Measurements from ENCODE around the gene CACNA1B. TPM values are rescaled to one million over a fixed set of nuclear protein-coding genes. Genes with fewer than 3 reads are reported as not detected.

Gene CACNA1B
- total RNA-seq, 1 donor: under 0.01 TPM

GRCh38 chr9:137907776-137908175 lies 30.2 kb downstream of the CACNA1B start:
- no peak overlapping the region for H2AFZ ChIP-seq (ENCODE audit: low read length)

GRCh38 chr9:137912671-137913070 lies 35.1 kb downstream of the CACNA1B start:
- no peak for DNase-seq (ENCODE audit: insufficient read length, low spot score, missing footprints)
- Histone ChIP-seq H3K4me1 (ENCODE audit: insufficient read depth, low read length) (no peaks in the 10 kb centered on the region), H2AFZ (ENCODE audit: low read length) (no peak overlapping the region), H4K20me1 (ENCODE audit: insufficient read depth, low read length) (no peaks in the 10 kb centered on the region), H3K9me3 (ENCODE audit: low read depth, low read length) (no peaks in the 10 kb centered on the region), H3K79me2 (ENCODE audit: insufficient read depth, low read length) (no peaks in the 10 kb centered on the region), H3K36me3 (ENCODE audit: insufficient read depth, low read length) (no peaks in the 10 kb centered on the region), H3K4me2 (ENCODE audit: insufficient read depth, low read length) (no peak overlapping the region), H3K27ac (ENCODE audit: low read depth, low read length) (no peak overlapping the region), H3K27me3 (ENCODE audit: insufficient read depth, low read length) (no peaks in the 10 kb centered on the region), H3K4me3 (ENCODE audit: insufficient read depth, low read length) (no peak overlapping the region)
- no peak for TF ChIP-seq CTCF (IDR thresholded peaks at IDR 0.05; ENCODE audit: extremely low read depth, low read depth, low read length)

More at GRCh38 chr9:137907776-137908175, 30.2 kb downstream of the CACNA1B start:
- H4K20me1 ChIP-seq (ENCODE audit: insufficient read depth, low read length): no peaks in the 10 kb centered on the region
- no peaks in the 10 kb centered on the region for H3K36me3 ChIP-seq (ENCODE audit: insufficient read depth, low read length)
- H3K27ac ChIP-seq (ENCODE audit: low read depth, low read length): no peak overlapping the region
- H3K79me2 ChIP-seq (ENCODE audit: insufficient read depth, low read length): no peaks in the 10 kb centered on the region
- DNase-seq (ENCODE audit: insufficient read length, low spot score, missing footprints): no peak
- no peaks in the 10 kb centered on the region for H3K9me3 ChIP-seq (ENCODE audit: low read depth, low read length)
- no peaks in the 10 kb centered on the region for H3K27me3 ChIP-seq (ENCODE audit: insufficient read depth, low read length)
- no peaks in the 10 kb centered on the region for H3K4me1 ChIP-seq (ENCODE audit: insufficient read depth, low read length)
- no peak for TF ChIP-seq CTCF (IDR thresholded peaks at IDR 0.05; ENCODE audit: extremely low read depth, low read depth, low read length)
- no peak overlapping the region for H3K4me3 ChIP-seq (ENCODE audit: insufficient read depth, low read length)
- H3K4me2 ChIP-seq (ENCODE audit: insufficient read depth, low read length): no peak overlapping the region

GRCh38 chr9:137913132-137913531 lies 35.5 kb downstream of the CACNA1B start:
- Histone ChIP-seq H4K20me1 (ENCODE audit: insufficient read depth, low read length) (no peaks in the 10 kb centered on the region), H2AFZ (ENCODE audit: low read length) (no peak overlapping the region), H3K27ac (ENCODE audit: low read depth, low read length) (no peak overlapping the region), H3K79me2 (ENCODE audit: insufficient read depth, low read length) (no peaks in the 10 kb centered on the region), H3K36me3 (ENCODE audit: insufficient read depth, low read length) (no peaks in the 10 kb centered on the region), H3K4me1 (ENCODE audit: insufficient read depth, low read length) (no peaks in the 10 kb centered on the region), H3K27me3 (ENCODE audit: insufficient read depth, low read length) (no peaks in the 10 kb centered on the region), H3K9me3 (ENCODE audit: low read depth, low read length) (no peaks in the 10 kb centered on the region), H3K4me3 (ENCODE audit: insufficient read depth, low read length) (no peak overlapping the region), H3K4me2 (ENCODE audit: insufficient read depth, low read length) (no peak overlapping the region)
- TF ChIP-seq CTCF (IDR thresholded peaks at IDR 0.05; ENCODE audit: extremely low read depth, low read depth, low read length): no peak
- no peak for DNase-seq (ENCODE audit: insufficient read length, low spot score, missing footprints)

GRCh38 chr9:137913771-137914767 lies 36.5 kb downstream of the CACNA1B start:
- no peak overlapping the region for H3K4me2 ChIP-seq (ENCODE audit: insufficient read depth, low read length)
- H3K4me1 ChIP-seq (ENCODE audit: insufficient read depth, low read length): no peaks in the 10 kb centered on the region
- no peak overlapping the region for H2AFZ ChIP-seq (ENCODE audit: low read length)
- no peaks in the 10 kb centered on the region for H3K79me2 ChIP-seq (ENCODE audit: insufficient read depth, low read length)
- no peak for TF ChIP-seq CTCF (IDR thresholded peaks at IDR 0.05; ENCODE audit: extremely low read depth, low read depth, low read length)
- H3K27ac ChIP-seq (ENCODE audit: low read depth, low read length): no peak overlapping the region
- H3K4me3 ChIP-seq (ENCODE audit: insufficient read depth, low read length): no peak overlapping the region
- no peaks in the 10 kb centered on the region for H4K20me1 ChIP-seq (ENCODE audit: insufficient read depth, low read length)
- H3K36me3 ChIP-seq (ENCODE audit: insufficient read depth, low read length): no peaks in the 10 kb centered on the region
- H3K27me3 ChIP-seq (ENCODE audit: insufficient read depth, low read length): no peaks in the 10 kb centered on the region
- H3K9me3 ChIP-seq (ENCODE audit: low read depth, low read length): no peaks in the 10 kb centered on the region
- no peak for DNase-seq (ENCODE audit: insufficient read length, low spot score, missing footprints)
